HG02970 (cell line): Measurements from ENCODE around the gene MIPEP.

Experiments used
- ATAC-seq: cut with Tn5 transposase; IDR thresholded peaks from one replicate; pipeline ENCODE4 v1.9.1; 2021; ENCODE audit warnings: mild to moderate bottlenecking, moderate library complexity, moderate number of reproducible peaks; ENCODE audit not compliant: unreplicated experiment, low FRiP score

Gene MIPEP

GRCh38 chr13:23811366-23812062 lies 77.7 kb downstream of the MIPEP start:
- no peak for ATAC-seq

- no peak for ATAC-seq
These were observed 78.4 kb downstream of the MIPEP start for GRCh38 chr13:23810685-23811240.

GRCh38 chr13:23808803-23809202 lies 80.4 kb downstream of the MIPEP start:
- ATAC-seq: no peak

GRCh38 chr13:23806874-23807526 lies 82.2 kb downstream of the MIPEP start:
- no peak for ATAC-seq

- no peak for ATAC-seq
These were observed 83.4 kb downstream of the MIPEP start for GRCh38 chr13:23805821-23806220.

GRCh38 chr13:23805122-23805521 lies 84.1 kb downstream of the MIPEP start:
- ATAC-seq: no peak

GRCh38 chr13:23804166-23804565 lies 85.0 kb downstream of the MIPEP start:
- ATAC-seq: no peak

GRCh38 chr13:23801141-23801540 lies 88.1 kb downstream of the MIPEP start:
- ATAC-seq: no peak

- ATAC-seq: no peak
These were observed 89.3 kb downstream of the MIPEP start for GRCh38 chr13:23799945-23800344.

- ATAC-seq: no peak
These were observed 91.8 kb downstream of the MIPEP start for GRCh38 chr13:23797276-23797903.

GRCh38 chr13:23796551-23796950 lies 92.6 kb downstream of the MIPEP start:
- ATAC-seq: no peak

- no peak for ATAC-seq
These were observed 94.7 kb downstream of the MIPEP start for GRCh38 chr13:23794267-23795161.

- no peak for ATAC-seq
These were observed 95.5 kb downstream of the MIPEP start for GRCh38 chr13:23793711-23794110.

- no peak for ATAC-seq
These were observed 96.5 kb downstream of the MIPEP start for GRCh38 chr13:23792680-23793079.

GRCh38 chr13:23790577-23791170 lies 98.5 kb downstream of the MIPEP start:
- ATAC-seq: no peak

GRCh38 chr13:23789576-23790346 lies 99.4 kb downstream of the MIPEP start:
- no peak for ATAC-seq

- no peak for ATAC-seq
These were observed 100.7 kb downstream of the MIPEP start for GRCh38 chr13:23788459-23788858.

- ATAC-seq: no peak
These were observed 101.7 kb downstream of the MIPEP start for GRCh38 chr13:23787464-23787863.

GRCh38 chr13:23786607-23787006 lies 102.6 kb downstream of the MIPEP start:
- ATAC-seq: no peak
